K562 (cell line): ENCODE measurements around the gene BAG1. TPM values are rescaled to one million over a fixed set of nuclear protein-coding genes. Genes with fewer than 3 reads are reported as not detected.
A peak's percentile ranks its signal among the peaks of the same experiment; 100 is the strongest.

Source experiments
- ARID4B ChIP-seq: sonication (generic); formaldehyde crosslinking; IDR thresholded peaks from 2 replicates; pipeline ENCODE4 v1.8.0; 2022; ENCODE audit warnings: mild to moderate bottlenecking, missing genetic modification reagents
- polyA plus RNA-seq, 8 experiments: library from polyadenylated mRNA; depleted of rRNA in 4 of 8; stranded (reverse) in 5 of 8; unstranded in 3 of 8; fragments of >200 nt; fragmentation: Nextera tagmentation in 2 of 8; fragmentation: Illumina TruSeq in 1 of 8; extraction: Ambion mirVana in 2 of 8; extraction: Trizol in 1 of 8; gene quantifications; 2 replicates each; pipeline versions ENCODE4 v1.2.1 to v1.2.3, GENCODE V29; 2011 to 2014; ENCODE audit warnings: inconsistent platforms in 1 of 8, missing spikeins in 1 of 8
- total RNA-seq, 7 experiments: library from RNA; depleted of rRNA in 6 of 7; stranded (reverse); fragments of >200 nt in 6 of 7; fragmentation: Illumina TruSeq in 2 of 7; extraction: Trizol in 2 of 7; gene quantifications; 2 replicates each; pipeline versions ENCODE4 v1.2.1 to v1.2.3, GENCODE V29; 2011 to 2021; ENCODE audit warnings: low replicate concordance in 1 of 7
- TF ChIP-seq, protein P1 (sequence below), 2 experiments: fragments of 450-650 bp; IDR thresholded peaks; 2 replicates each; pipeline ENCODE4 v1.6.1; 2016; ENCODE audit warnings: mild to moderate bottlenecking in 2 of 2, borderline replicate concordance in 1 of 2, low read depth in 1 of 2, moderate library complexity in 1 of 2
- TF ChIP-seq, protein P2 (sequence below): IDR thresholded peaks from 2 replicates; pipeline ENCODE4 v1.6.1; 2014; ENCODE audit warnings: antibody characterized with exemption
- TF ChIP-seq, protein P3 (sequence below), 2 experiments: IDR thresholded peaks in 1 of 2; conservative IDR thresholded peaks in 1 of 2; 2 replicates each; pipeline ENCODE4 v1.6.1; 2016; ENCODE audit warnings: low read depth in 2 of 2, mild to moderate bottlenecking in 1 of 2, missing compliant biosample characterization in 1 of 2, missing genetic modification characterization in 1 of 2, moderate library complexity in 1 of 2

The BAG1 gene
- total and polyA plus RNA-seq, 9 of the 15 experiments (the other 6 are each of a cell fraction or from before 2014, with no cell fraction given) = 9.7 to 106 (median 56.9) TPM

DNA sequence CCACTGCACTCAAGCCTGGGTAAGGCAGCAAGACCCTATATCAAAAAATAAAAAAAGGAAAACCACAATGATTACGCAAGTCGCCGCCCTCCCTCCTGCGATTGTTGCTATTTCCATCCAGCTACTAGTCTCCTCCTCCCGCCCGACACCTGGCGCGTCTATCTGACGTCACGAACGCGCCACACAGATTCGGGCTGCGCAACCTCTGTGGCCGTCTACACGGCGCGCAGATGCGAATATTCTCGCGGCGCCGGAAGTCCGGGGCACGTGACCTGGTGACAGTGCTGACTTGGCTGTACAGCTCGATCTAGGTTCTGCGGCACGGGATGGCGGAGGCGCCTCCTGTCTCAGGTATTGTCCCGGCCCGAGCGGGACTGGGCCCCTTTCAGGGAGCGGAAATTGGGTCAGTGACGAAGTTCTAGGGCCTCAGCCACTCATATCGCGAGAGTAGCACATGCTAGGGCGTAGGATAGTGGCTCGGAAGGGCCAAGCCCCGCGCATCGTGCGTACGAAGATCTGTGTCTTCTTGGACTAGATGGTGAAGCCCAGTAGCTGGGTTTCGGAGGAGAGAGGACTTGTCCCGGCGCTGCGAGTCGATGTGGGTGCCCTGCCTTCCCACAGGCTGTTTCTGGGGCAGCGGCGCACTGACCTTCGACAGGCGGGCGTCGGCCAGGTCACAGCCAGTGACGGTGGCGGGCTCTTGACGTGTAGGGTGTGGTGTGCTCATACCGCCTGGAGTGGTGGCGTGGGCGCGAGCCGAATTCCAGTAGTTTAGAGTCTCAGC, 25.9 kb upstream of the BAG1 start, which contains the start of gene NFX1 (continued):
- TF ChIP-seq, protein P1, sequence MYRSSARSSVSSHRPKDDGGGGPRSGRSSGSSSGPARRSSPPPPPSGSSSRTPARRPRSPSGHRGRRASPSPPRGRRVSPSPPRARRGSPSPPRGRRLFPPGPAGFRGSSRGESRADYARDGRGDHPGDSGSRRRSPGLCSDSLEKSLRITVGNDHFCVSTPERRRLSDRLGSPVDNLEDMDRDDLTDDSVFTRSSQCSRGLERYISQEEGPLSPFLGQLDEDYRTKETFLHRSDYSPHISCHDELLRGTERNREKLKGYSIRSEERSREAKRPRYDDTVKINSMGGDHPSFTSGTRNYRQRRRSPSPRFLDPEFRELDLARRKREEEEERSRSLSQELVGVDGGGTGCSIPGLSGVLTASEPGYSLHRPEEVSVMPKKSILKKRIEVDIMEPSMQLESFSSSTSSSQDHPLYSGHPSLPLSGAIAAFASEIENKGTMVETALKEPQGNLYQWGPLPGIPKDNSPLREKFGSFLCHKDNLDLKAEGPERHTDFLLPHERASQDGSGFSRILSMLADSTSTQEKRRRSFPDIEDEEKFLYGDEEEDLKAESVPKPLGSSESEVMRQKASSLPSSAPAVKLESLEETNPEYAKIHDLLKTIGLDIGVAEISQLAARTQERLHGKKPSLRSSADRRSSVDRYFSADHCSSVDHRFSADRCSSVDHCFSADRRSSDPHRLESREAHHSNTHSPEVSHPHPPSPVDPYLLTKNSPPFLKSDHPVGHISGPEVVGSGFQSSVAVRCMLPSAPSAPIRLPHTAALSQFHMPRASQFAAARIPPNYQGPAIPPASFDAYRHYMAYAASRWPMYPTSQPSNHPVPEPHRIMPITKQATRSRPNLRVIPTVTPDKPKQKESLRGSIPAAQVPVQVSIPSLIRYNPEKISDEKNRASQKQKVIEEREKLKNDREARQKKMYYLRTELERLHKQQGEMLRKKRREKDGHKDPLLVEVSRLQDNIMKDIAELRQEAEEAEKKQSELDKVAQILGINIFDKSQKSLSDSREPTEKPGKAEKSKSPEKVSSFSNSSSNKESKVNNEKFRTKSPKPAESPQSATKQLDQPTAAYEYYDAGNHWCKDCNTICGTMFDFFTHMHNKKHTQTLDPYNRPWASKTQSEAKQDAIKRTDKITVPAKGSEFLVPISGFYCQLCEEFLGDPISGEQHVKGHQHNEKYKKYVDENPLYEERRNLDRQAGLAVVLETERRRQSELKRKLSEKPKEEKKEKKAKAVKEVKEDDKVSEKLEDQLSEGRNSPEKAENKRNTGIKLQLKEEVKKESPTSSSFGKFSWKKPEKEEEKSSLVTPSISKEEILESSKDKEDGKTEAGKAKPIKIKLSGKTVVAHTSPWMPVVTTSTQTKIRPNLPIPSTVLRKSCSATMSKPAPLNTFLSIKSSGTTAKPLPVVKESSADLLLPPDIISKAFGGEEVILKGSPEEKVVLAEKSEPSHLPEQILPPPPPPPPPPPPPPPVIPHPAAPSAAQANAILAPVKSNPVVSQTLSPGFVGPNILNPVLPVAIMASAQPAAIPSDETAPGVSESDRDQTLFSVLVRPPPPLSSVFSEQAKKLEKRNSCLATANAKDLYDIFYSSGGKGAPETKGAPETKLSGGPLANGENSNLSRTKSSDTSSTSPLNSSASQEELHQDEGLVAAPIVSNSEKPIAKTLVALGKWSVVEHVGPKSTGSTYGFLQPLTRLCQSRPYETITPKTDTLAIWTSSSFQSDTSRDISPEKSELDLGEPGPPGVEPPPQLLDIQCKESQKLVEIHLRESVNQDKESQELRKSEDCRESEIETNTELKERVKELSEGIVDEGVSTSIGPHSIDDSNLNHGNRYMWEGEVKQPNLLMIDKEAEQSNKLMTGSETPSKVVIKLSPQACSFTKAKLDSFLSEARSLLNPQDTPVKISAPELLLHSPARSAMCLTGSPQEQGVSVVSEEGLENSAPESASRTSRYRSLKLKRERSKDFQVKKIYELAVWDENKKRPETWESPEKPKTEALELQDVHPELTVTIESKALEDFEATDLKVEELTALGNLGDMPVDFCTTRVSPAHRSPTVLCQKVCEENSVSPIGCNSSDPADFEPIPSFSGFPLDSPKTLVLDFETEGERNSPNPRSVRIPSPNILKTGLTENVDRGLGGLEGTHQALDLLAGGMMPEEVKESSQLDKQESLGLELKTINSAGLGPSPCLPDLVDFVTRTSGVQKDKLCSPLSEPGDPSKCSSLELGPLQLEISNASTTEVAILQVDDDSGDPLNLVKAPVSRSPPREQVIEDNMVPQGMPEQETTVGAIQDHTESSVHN (IDR thresholded peaks at IDR 0.05; ENCODE audit: borderline replicate concordance in 1 of 2, low read depth in 1 of 2) = 0 out of 4 replicates have a peak, but pooled peaks of 1 of the 2 experiments have one; percentile 21
- TF ChIP-seq, protein P2, sequence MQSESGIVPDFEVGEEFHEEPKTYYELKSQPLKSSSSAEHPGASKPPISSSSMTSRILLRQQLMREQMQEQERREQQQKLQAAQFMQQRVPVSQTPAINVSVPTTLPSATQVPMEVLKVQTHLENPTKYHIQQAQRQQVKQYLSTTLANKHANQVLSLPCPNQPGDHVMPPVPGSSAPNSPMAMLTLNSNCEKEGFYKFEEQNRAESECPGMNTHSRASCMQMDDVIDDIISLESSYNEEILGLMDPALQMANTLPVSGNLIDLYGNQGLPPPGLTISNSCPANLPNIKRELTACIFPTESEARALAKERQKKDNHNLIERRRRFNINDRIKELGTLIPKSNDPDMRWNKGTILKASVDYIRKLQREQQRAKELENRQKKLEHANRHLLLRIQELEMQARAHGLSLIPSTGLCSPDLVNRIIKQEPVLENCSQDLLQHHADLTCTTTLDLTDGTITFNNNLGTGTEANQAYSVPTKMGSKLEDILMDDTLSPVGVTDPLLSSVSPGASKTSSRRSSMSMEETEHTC = peak; percentile 86; the same call in 1 of the 2 replicates
- TF ChIP-seq, protein P3, sequence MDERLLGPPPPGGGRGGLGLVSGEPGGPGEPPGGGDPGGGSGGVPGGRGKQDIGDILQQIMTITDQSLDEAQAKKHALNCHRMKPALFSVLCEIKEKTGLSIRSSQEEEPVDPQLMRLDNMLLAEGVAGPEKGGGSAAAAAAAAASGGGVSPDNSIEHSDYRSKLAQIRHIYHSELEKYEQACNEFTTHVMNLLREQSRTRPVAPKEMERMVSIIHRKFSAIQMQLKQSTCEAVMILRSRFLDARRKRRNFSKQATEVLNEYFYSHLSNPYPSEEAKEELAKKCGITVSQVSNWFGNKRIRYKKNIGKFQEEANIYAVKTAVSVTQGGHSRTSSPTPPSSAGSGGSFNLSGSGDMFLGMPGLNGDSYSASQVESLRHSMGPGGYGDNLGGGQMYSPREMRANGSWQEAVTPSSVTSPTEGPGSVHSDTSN (CRISPR knock-in tag; IDR thresholded peaks at IDR 0.05; ENCODE audit: low read depth) = no peak
- TF ChIP-seq, protein P3 (tag; conservative IDR thresholded peaks at IDR 0.05; ENCODE audit: low read depth) = no peak
- peak; percentile 66; the same call in 1 of the 2 replicates for TF ChIP-seq ARID4B (CRISPR knock-in tag)
